MM.1S (cell line): ENCODE data around the gene ADAMTS2.

Experiments
- DNase-seq: peaks from one replicate; pipeline ENCODE4 v3.0.0-alpha.2; 2015
- H2AFZ ChIP-seq: fragments of 300-600 bp; sonication (generic); 2 replicates; pipeline ENCODE4 v1.6.0; 2016; ENCODE audit warnings: antibody characterized with exemption, low read length
- H3F3A ChIP-seq: fragments of 300-600 bp; sonication (generic); 2 replicates; pipeline ENCODE4 v1.6.1; 2016; ENCODE audit warnings: mild to moderate bottlenecking, antibody characterized with exemption, low read length, moderate library complexity, mixed read lengths; ENCODE audit not compliant: insufficient read depth
- H3K27ac ChIP-seq: fragments of 300-600 bp; sonication (generic); 2 replicates; pipeline ENCODE4 v1.5.1; 2016; ENCODE audit warnings: mild to moderate bottlenecking, low read length
- H3K27me3 ChIP-seq: fragments of 300-600 bp; sonication (generic); replicated peaks from 2 replicates; pipeline ENCODE4 v1.6.0; 2016; ENCODE audit warnings: low read length; ENCODE audit not compliant: insufficient read depth
- H3K36me3 ChIP-seq: fragments of 300-600 bp; sonication (generic); replicated peaks from 2 replicates; pipeline ENCODE4 v1.6.1; 2016; ENCODE audit warnings: mild to moderate bottlenecking, low read length, mixed read lengths; ENCODE audit not compliant: insufficient read depth
- H3K4me1 ChIP-seq: fragments of 300-600 bp; sonication (generic); 2 replicates; pipeline ENCODE4 v1.6.1; 2016; ENCODE audit warnings: low read length, mixed read lengths
- H3K4me2 ChIP-seq: fragments of 300-600 bp; sonication (generic); 2 replicates; pipeline ENCODE4 v1.6.0; 2016; ENCODE audit warnings: low read depth, low read length
- H3K4me3 ChIP-seq: fragments of 300-600 bp; sonication (generic); 2 replicates; pipeline ENCODE4 v1.5.1; 2016; ENCODE audit warnings: low read length, mixed read lengths
- H3K79me2 ChIP-seq: fragments of 300-600 bp; sonication (generic); 2 replicates; pipeline ENCODE4 v1.6.1; 2016; ENCODE audit warnings: mixed run types, low read length, mixed read lengths
- H3K9ac ChIP-seq: fragments of 300-600 bp; sonication (generic); 2 replicates; pipeline ENCODE4 v1.6.1; 2016; ENCODE audit warnings: low read length, mixed read lengths
- H3K9me2 ChIP-seq: fragments of 300-600 bp; sonication (generic); replicated peaks from 2 replicates; pipeline ENCODE4 v1.6.1; 2016; ENCODE audit warnings: mild to moderate bottlenecking, low read length, mixed read lengths; ENCODE audit not compliant: insufficient read depth
- H3K9me3 ChIP-seq: fragments of 300-600 bp; sonication (generic); replicated peaks from 2 replicates; pipeline ENCODE4 v1.6.1; 2016; ENCODE audit warnings: mild to moderate bottlenecking, low read length, mixed read lengths; ENCODE audit not compliant: insufficient read depth
- H4K20me1 ChIP-seq: fragments of 300-600 bp; sonication (generic); 2 replicates; pipeline ENCODE4 v1.6.1; 2016; ENCODE audit warnings: mild to moderate bottlenecking, low read length, moderate library complexity, mixed read lengths; ENCODE audit not compliant: insufficient read depth
- EZH2 ChIP-seq: fragments of 300-600 bp; sonication (generic); optimal IDR thresholded peaks from 2 replicates; pipeline ENCODE3; 2017; ENCODE audit warnings: low read depth, mild to moderate bottlenecking, antibody characterized with exemption, low read length, mixed read lengths
- EZH2phosphoT487 ChIP-seq: fragments of 300-600 bp; sonication (generic); IDR thresholded peaks from 2 replicates; pipeline ENCODE4 v1.6.1; 2018; ENCODE audit warnings: antibody characterized with exemption, low read length
- TF ChIP-seq, protein P1 (sequence below): fragments of 300-600 bp; sonication (generic); IDR thresholded peaks from 2 replicates; pipeline ENCODE4 v1.5.1; 2016; ENCODE audit warnings: antibody characterized with exemption, low read length, mixed read lengths

The ADAMTS2 gene

DNA sequence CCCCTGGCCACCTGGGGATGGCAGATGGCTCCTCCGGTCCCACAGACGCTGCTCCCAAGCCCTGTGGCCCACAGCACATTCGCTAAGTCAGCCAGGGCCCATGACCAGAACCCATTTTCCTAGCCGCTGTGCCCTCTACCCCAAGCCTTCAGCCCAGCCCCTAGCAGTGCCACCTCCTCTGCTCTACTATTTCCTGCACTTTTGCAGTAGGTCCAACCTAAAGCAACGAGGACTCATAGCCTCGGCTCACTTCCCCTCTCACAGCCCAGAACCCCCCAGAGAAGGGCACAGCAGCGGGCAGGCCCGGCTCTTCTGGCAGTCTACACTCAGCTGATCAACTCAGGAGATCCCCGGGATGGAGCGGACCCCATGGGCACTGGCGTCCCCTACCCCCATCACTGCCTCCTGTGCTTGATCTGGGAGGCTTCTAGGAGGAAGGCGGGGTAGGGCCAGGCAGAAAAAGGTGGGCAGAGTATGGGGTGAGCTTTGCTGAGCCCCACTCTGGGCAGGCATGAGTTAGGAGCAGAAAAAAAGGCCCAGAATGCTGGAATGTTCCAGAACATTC is 173.9 kb downstream of the ADAMTS2 start:
- no peaks in the 10 kb centered on the region for H3K4me1 ChIP-seq
- H3K9me2 ChIP-seq = no peaks in the 10 kb centered on the region
- TF ChIP-seq EZH2 (no peak), EZH2phosphoT487 (no peak)
- TF ChIP-seq, protein P1, sequence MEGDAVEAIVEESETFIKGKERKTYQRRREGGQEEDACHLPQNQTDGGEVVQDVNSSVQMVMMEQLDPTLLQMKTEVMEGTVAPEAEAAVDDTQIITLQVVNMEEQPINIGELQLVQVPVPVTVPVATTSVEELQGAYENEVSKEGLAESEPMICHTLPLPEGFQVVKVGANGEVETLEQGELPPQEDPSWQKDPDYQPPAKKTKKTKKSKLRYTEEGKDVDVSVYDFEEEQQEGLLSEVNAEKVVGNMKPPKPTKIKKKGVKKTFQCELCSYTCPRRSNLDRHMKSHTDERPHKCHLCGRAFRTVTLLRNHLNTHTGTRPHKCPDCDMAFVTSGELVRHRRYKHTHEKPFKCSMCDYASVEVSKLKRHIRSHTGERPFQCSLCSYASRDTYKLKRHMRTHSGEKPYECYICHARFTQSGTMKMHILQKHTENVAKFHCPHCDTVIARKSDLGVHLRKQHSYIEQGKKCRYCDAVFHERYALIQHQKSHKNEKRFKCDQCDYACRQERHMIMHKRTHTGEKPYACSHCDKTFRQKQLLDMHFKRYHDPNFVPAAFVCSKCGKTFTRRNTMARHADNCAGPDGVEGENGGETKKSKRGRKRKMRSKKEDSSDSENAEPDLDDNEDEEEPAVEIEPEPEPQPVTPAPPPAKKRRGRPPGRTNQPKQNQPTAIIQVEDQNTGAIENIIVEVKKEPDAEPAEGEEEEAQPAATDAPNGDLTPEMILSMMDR = no peak
- no peaks in the 10 kb centered on the region for H3F3A ChIP-seq
- no peak for DNase-seq
- H3K4me2 ChIP-seq = no peak overlapping the region
- no peak overlapping the region for H3K27ac ChIP-seq
- no peaks in the 10 kb centered on the region for H3K9me3 ChIP-seq
- H3K4me3 ChIP-seq = no peak overlapping the region
- H4K20me1 ChIP-seq = no peaks in the 10 kb centered on the region
- no peaks in the 10 kb centered on the region for H3K79me2 ChIP-seq
- H3K27me3 ChIP-seq = peaks cover 19% of the 10 kb centered on the region; the same call in 1 of the 2 replicates
- H3K9ac ChIP-seq = no peak overlapping the region
- no peaks in the 10 kb centered on the region for H3K36me3 ChIP-seq
- no peak overlapping the region for H2AFZ ChIP-seq

DNA sequence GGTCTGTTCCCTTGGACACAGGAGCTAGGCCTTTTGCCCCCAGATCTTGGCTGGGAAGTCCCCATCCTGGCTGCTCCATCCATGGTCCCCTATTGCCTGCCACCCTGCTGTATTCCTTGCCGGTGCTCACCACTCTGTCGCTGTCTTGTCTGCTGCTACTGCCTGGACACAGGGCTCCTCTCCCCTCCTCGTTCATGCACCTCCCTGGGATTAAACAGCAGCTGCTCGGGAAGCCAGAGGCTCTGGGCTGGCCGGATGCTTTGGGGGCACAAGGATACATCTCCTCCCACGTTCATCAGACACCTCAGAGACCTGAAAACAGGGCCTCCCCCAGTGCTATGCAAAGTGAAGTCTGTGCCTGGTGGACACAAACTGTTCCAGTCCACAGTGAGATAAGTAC is 174.7 kb downstream of the ADAMTS2 start:
- H3K4me3 ChIP-seq = no peak overlapping the region
- H3K9me3 ChIP-seq = no peaks in the 10 kb centered on the region
- no peak overlapping the region for H3K27ac ChIP-seq
- no peak for DNase-seq
- no peaks in the 10 kb centered on the region for H3K36me3 ChIP-seq
- H4K20me1 ChIP-seq = no peaks in the 10 kb centered on the region
- H3K4me2 ChIP-seq = no peak overlapping the region
- H3F3A ChIP-seq = no peaks in the 10 kb centered on the region
- H3K9ac ChIP-seq = no peak overlapping the region
- H3K27me3 ChIP-seq = peaks cover 12% of the 10 kb centered on the region; the same call in 1 of the 2 replicates
- H2AFZ ChIP-seq = no peak overlapping the region
- H3K9me2 ChIP-seq = no peaks in the 10 kb centered on the region
- no peaks in the 10 kb centered on the region for H3K79me2 ChIP-seq
- H3K4me1 ChIP-seq = no peaks in the 10 kb centered on the region
- no peak for TF ChIP-seq EZH2phosphoT487
- TF ChIP-seq EZH2 = no peak
- TF ChIP-seq, protein P1 = no peak

DNA sequence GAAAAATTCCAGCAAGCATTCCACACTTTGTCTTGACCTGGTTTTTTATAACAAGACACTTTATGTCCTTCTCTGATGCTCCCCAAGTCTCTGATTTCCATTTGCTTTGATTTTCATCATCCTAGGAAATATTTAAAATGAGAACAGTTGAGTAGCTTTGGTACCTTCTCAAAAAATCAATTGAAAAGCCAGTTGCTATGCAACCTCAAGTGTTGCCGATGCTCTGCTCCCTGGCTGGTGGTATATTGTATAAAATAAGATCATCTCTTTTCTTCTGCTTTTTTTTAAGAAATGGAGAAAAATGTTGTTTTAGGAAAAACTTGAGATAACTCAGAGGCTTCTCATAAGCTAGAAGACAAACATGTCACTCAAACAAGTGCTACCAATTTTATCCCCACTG is 175.4 kb downstream of the ADAMTS2 start:
- H3K4me2 ChIP-seq = no peak overlapping the region
- H3K4me3 ChIP-seq = no peak overlapping the region
- H3K9me3 ChIP-seq = no peaks in the 10 kb centered on the region
- no peak overlapping the region for H2AFZ ChIP-seq
- H3K9ac ChIP-seq = no peak overlapping the region
- no peaks in the 10 kb centered on the region for H3K79me2 ChIP-seq
- no peaks in the 10 kb centered on the region for H3K36me3 ChIP-seq
- H3F3A ChIP-seq = no peaks in the 10 kb centered on the region
- TF ChIP-seq, protein P1 = no peak
- TF ChIP-seq EZH2 (no peak), EZH2phosphoT487 (no peak)
- H3K27me3 ChIP-seq = peaks cover 15% of the 10 kb centered on the region; the same call in 1 of the 2 replicates
- no peak overlapping the region for H3K27ac ChIP-seq
- no peak for DNase-seq
- H3K9me2 ChIP-seq = no peaks in the 10 kb centered on the region
- H4K20me1 ChIP-seq = no peaks in the 10 kb centered on the region
- no peaks in the 10 kb centered on the region for H3K4me1 ChIP-seq
